ENCODE data around the gene PPM1H. TPM values are rescaled to one million over a fixed set of nuclear protein-coding genes. Genes with fewer than 3 reads are reported as not detected.

Gene PPM1H
- total and polyA plus RNA-seq, 10 of the 15 experiments (the other 5 are each of a cell fraction or from before 2014, with no cell fraction given), result 0.11 to 0.83 (median 0.49) TPM

DNA sequence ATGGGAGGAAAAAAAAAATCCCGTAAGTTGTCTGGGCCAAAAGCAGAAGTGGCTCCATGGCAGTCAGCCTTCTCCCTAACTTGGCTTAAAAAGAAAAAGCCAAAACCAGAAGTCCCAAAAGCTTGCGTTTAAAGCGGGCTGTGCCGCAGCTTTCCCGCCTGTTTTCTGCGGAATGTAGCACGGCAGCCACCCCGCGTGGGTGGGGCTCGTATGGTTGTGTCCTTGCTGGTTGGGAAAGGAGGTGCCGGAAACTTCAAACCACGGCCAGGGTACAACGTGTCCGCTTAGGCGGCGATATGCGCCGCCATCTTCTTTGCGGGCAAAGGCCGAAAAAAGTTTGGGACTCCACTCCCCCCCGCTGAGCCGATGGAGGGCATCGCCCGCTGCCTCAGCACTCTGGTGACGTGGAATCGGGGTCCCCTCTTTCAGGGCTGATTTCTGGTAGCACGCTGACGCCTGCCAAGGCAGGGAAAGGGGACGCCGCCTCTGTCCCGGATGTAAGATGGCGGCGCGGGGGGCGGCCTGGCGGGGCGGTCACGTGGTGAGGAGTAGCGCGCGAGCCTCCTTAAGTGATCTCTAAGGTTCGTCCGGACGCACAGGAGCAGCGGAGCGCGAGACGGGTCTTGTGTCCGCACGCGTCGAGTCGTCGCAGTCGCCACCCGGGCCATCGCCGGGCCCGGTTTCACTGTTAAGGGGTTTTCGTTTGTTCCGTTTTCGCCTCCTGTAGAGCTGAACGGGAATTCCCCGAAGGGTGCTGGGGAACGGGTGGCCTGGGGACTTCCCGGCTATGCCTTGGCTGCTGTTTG, 332.5 kb downstream of the PPM1H start (continued):
- TF ChIP-seq, protein P1, sequence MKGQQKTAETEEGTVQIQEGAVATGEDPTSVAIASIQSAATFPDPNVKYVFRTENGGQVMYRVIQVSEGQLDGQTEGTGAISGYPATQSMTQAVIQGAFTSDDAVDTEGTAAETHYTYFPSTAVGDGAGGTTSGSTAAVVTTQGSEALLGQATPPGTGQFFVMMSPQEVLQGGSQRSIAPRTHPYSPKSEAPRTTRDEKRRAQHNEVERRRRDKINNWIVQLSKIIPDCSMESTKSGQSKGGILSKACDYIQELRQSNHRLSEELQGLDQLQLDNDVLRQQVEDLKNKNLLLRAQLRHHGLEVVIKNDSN (IDR thresholded peaks at IDR 0.05; ENCODE audit: borderline replicate concordance, extremely low read length, insufficient read depth, low read depth, low read length), result peak; percentile 92
- TF ChIP-seq MTA3 (IDR thresholded peaks at IDR 0.05; ENCODE audit: borderline replicate concordance, low read length) (peak; percentile 90; the same call in 1 of the 2 replicates), CBX3 (IDR thresholded peaks at IDR 0.05; ENCODE audit: borderline replicate concordance, low read depth) (no peak), TCF12 (IDR thresholded peaks at IDR 0.05; ENCODE audit: low read depth, low read length) (peak; percentile 54), TARDBP (IDR thresholded peaks at IDR 0.05; ENCODE audit: borderline replicate concordance) (no peak), NFIC (IDR thresholded peaks at IDR 0.05; ENCODE audit: low read depth, low read length) (no peak; the same call in none of the 2 replicates), KDM1A (IDR thresholded peaks at IDR 0.05; ENCODE audit: borderline replicate concordance) (no peak), SMC3 (IDR thresholded peaks at IDR 0.05; ENCODE audit: borderline replicate concordance, low read length) (no peak), NBN (IDR thresholded peaks at IDR 0.05) (peak; percentile 91), PAX5 (IDR thresholded peaks at IDR 0.05; ENCODE audit: borderline replicate concordance, low read depth, low read length) (peak; percentile 96)
- TF ChIP-seq, protein P2, sequence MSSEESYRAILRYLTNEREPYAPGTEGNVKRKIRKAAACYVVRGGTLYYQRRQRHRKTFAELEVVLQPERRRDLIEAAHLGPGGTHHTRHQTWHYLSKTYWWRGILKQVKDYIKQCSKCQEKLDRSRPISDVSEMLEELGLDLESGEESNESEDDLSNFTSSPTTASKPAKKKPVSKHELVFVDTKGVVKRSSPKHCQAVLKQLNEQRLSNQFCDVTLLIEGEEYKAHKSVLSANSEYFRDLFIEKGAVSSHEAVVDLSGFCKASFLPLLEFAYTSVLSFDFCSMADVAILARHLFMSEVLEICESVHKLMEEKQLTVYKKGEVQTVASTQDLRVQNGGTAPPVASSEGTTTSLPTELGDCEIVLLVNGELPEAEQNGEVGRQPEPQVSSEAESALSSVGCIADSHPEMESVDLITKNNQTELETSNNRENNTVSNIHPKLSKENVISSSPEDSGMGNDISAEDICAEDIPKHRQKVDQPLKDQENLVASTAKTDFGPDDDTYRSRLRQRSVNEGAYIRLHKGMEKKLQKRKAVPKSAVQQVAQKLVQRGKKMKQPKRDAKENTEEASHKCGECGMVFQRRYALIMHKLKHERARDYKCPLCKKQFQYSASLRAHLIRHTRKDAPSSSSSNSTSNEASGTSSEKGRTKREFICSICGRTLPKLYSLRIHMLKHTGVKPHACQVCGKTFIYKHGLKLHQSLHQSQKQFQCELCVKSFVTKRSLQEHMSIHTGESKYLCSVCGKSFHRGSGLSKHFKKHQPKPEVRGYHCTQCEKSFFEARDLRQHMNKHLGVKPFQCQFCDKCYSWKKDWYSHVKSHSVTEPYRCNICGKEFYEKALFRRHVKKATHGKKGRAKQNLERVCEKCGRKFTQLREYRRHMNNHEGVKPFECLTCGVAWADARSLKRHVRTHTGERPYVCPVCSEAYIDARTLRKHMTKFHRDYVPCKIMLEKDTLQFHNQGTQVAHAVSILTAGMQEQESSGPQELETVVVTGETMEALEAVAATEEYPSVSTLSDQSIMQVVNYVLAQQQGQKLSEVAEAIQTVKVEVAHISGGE (CRISPR knock-in tag; IDR thresholded peaks at IDR 0.05), result no peak
- TF ChIP-seq, protein P3, sequence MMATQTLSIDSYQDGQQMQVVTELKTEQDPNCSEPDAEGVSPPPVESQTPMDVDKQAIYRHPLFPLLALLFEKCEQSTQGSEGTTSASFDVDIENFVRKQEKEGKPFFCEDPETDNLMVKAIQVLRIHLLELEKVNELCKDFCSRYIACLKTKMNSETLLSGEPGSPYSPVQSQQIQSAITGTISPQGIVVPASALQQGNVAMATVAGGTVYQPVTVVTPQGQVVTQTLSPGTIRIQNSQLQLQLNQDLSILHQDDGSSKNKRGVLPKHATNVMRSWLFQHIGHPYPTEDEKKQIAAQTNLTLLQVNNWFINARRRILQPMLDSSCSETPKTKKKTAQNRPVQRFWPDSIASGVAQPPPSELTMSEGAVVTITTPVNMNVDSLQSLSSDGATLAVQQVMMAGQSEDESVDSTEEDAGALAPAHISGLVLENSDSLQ (IDR thresholded peaks at IDR 0.05), result peak; percentile 58
- TF ChIP-seq, protein P4, sequence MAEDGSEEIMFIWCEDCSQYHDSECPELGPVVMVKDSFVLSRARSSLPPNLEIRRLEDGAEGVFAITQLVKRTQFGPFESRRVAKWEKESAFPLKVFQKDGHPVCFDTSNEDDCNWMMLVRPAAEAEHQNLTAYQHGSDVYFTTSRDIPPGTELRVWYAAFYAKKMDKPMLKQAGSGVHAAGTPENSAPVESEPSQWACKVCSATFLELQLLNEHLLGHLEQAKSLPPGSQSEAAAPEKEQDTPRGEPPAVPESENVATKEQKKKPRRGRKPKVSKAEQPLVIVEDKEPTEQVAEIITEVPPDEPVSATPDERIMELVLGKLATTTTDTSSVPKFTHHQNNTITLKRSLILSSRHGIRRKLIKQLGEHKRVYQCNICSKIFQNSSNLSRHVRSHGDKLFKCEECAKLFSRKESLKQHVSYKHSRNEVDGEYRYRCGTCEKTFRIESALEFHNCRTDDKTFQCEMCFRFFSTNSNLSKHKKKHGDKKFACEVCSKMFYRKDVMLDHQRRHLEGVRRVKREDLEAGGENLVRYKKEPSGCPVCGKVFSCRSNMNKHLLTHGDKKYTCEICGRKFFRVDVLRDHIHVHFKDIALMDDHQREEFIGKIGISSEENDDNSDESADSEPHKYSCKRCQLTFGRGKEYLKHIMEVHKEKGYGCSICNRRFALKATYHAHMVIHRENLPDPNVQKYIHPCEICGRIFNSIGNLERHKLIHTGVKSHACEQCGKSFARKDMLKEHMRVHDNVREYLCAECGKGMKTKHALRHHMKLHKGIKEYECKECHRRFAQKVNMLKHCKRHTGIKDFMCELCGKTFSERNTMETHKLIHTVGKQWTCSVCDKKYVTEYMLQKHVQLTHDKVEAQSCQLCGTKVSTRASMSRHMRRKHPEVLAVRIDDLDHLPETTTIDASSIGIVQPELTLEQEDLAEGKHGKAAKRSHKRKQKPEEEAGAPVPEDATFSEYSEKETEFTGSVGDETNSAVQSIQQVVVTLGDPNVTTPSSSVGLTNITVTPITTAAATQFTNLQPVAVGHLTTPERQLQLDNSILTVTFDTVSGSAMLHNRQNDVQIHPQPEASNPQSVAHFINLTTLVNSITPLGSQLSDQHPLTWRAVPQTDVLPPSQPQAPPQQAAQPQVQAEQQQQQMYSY (CRISPR knock-in tag; IDR thresholded peaks at IDR 0.05), result no peak
- TF ChIP-seq, protein P5, sequence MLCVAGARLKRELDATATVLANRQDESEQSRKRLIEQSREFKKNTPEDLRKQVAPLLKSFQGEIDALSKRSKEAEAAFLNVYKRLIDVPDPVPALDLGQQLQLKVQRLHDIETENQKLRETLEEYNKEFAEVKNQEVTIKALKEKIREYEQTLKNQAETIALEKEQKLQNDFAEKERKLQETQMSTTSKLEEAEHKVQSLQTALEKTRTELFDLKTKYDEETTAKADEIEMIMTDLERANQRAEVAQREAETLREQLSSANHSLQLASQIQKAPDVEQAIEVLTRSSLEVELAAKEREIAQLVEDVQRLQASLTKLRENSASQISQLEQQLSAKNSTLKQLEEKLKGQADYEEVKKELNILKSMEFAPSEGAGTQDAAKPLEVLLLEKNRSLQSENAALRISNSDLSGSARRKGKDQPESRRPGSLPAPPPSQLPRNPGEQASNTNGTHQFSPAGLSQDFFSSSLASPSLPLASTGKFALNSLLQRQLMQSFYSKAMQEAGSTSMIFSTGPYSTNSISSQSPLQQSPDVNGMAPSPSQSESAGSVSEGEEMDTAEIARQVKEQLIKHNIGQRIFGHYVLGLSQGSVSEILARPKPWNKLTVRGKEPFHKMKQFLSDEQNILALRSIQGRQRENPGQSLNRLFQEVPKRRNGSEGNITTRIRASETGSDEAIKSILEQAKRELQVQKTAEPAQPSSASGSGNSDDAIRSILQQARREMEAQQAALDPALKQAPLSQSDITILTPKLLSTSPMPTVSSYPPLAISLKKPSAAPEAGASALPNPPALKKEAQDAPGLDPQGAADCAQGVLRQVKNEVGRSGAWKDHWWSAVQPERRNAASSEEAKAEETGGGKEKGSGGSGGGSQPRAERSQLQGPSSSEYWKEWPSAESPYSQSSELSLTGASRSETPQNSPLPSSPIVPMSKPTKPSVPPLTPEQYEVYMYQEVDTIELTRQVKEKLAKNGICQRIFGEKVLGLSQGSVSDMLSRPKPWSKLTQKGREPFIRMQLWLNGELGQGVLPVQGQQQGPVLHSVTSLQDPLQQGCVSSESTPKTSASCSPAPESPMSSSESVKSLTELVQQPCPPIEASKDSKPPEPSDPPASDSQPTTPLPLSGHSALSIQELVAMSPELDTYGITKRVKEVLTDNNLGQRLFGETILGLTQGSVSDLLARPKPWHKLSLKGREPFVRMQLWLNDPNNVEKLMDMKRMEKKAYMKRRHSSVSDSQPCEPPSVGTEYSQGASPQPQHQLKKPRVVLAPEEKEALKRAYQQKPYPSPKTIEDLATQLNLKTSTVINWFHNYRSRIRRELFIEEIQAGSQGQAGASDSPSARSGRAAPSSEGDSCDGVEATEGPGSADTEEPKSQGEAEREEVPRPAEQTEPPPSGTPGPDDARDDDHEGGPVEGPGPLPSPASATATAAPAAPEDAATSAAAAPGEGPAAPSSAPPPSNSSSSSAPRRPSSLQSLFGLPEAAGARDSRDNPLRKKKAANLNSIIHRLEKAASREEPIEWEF (IDR thresholded peaks at IDR 0.05; ENCODE audit: insufficient replicate concordance, low read depth, low read length), result no peak

Data from GM12878 (cell line).